ENCODE measurements around the gene CASP8AP2.

DNA sequence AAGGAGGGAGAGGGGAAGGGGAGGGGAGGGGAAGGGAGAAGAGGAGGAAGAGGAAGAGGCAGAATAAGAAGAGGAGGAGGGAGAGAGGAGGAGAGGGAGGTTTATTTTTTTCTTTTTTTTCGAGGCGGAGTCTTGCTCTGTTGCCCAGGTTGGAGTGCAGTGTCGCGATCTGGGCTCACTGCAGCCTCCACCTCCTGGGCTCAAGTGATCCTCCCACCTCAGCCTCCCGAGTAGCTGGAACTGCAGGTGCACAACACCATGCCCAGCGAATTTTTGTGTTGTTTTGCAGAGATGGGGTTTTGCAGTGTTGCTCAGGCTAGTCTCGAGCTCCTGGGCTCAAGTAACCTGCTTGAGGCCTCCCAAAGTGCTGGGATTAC lies 58.4 kb downstream of the CASP8AP2 start:
- TF ChIP-seq, protein P1, sequence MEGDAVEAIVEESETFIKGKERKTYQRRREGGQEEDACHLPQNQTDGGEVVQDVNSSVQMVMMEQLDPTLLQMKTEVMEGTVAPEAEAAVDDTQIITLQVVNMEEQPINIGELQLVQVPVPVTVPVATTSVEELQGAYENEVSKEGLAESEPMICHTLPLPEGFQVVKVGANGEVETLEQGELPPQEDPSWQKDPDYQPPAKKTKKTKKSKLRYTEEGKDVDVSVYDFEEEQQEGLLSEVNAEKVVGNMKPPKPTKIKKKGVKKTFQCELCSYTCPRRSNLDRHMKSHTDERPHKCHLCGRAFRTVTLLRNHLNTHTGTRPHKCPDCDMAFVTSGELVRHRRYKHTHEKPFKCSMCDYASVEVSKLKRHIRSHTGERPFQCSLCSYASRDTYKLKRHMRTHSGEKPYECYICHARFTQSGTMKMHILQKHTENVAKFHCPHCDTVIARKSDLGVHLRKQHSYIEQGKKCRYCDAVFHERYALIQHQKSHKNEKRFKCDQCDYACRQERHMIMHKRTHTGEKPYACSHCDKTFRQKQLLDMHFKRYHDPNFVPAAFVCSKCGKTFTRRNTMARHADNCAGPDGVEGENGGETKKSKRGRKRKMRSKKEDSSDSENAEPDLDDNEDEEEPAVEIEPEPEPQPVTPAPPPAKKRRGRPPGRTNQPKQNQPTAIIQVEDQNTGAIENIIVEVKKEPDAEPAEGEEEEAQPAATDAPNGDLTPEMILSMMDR (IDR thresholded peaks at IDR 0.05): no peak
- TF ChIP-seq EP300 (IDR thresholded peaks at IDR 0.05; ENCODE audit: low read depth): no peak
